ENCODE data around the gene LGALSL.

DNA sequence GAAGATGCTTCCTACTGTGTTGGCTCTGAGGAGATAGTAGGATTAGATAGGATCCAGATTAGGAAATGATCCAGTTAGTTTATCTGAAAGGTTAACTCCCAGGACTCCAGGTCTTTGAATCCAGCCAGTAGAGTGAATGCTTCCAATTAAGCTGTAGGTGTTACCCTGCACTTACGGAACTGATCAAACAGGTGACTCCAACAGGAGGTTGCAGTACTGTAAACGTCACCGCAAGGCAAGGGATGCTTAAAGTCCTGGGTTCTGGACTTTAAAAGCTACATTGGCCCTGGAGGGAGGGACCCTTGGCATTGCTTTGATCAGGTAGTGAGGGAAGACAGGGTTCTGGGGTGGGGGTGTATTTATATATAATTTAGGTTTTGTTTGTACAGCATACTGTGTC is 5.6 kb downstream of the LGALSL start:
- TF ChIP-seq, protein P1, sequence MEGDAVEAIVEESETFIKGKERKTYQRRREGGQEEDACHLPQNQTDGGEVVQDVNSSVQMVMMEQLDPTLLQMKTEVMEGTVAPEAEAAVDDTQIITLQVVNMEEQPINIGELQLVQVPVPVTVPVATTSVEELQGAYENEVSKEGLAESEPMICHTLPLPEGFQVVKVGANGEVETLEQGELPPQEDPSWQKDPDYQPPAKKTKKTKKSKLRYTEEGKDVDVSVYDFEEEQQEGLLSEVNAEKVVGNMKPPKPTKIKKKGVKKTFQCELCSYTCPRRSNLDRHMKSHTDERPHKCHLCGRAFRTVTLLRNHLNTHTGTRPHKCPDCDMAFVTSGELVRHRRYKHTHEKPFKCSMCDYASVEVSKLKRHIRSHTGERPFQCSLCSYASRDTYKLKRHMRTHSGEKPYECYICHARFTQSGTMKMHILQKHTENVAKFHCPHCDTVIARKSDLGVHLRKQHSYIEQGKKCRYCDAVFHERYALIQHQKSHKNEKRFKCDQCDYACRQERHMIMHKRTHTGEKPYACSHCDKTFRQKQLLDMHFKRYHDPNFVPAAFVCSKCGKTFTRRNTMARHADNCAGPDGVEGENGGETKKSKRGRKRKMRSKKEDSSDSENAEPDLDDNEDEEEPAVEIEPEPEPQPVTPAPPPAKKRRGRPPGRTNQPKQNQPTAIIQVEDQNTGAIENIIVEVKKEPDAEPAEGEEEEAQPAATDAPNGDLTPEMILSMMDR (optimal IDR thresholded peaks at IDR 0.05 in 1 of 3, IDR thresholded peaks at IDR 0.05 in 1 of 3, conservative IDR thresholded peaks at IDR 0.05 in 1 of 3; ENCODE audit: extremely low read depth in 1 of 3, insufficient read depth in 2 of 3, low read length in 3 of 3): no peak
- no peak for TF ChIP-seq EZH2 (IDR thresholded peaks at IDR 0.05; ENCODE audit: low read length)
